GM10266 (cell line): ENCODE results near the gene PPARG.

Source experiments
- DNase-seq: peaks from one replicate; pipeline ENCODE4 v3.0.0; 2012; ENCODE audit errors: extremely low spot score
- TF ChIP-seq, protein P1 (sequence below): IDR thresholded peaks from 2 replicates; pipeline ENCODE4 v1.5.1; 2012; ENCODE audit warnings: mild to moderate bottlenecking, low read depth; ENCODE audit not compliant: control insufficient read depth, insufficient read depth; ENCODE audit errors: missing control alignments

The PPARG gene

DNA sequence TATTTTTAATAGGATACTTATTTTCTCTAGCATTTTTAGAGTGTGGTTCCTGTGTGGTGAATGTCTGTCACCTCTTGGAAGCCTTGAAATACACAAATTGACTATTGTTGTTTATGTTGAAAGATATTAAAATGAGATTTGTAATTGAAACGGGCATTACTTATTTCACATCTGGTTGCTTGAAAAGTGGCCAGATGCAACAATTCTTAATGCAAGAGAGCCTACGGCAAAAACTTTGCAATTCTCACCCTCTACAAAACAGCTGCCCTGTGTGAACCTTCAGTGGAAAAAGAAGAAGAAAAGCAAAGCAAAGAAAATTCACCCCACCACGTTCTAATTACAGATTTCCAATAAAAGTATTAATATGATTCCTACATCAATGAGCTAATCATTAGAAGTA, 46.6 kb downstream of the PPARG start:
- TF ChIP-seq, protein P1, sequence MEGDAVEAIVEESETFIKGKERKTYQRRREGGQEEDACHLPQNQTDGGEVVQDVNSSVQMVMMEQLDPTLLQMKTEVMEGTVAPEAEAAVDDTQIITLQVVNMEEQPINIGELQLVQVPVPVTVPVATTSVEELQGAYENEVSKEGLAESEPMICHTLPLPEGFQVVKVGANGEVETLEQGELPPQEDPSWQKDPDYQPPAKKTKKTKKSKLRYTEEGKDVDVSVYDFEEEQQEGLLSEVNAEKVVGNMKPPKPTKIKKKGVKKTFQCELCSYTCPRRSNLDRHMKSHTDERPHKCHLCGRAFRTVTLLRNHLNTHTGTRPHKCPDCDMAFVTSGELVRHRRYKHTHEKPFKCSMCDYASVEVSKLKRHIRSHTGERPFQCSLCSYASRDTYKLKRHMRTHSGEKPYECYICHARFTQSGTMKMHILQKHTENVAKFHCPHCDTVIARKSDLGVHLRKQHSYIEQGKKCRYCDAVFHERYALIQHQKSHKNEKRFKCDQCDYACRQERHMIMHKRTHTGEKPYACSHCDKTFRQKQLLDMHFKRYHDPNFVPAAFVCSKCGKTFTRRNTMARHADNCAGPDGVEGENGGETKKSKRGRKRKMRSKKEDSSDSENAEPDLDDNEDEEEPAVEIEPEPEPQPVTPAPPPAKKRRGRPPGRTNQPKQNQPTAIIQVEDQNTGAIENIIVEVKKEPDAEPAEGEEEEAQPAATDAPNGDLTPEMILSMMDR, result no peak
- DNase-seq, result no peak

DNA sequence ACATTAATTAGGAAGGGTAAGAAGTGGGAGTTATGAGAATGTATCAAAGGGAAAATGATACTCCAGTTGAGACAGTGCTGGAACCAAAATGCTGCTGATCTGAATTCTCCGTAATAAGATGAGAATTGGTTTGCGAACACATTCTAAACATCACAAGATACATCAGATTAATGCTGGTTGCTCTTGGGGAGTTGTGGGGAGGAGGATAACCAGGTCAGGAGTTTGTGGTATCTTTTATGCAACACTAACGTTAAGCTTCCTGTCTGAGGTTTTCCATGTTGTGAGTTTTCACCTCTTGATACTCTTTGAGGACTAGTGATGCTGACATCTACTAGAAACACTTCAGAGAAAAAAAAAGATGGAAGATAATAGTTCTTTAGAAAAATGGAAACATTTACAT, 47.2 kb downstream of the PPARG start:
- DNase-seq, result no peak
- TF ChIP-seq, protein P1, result no peak

DNA sequence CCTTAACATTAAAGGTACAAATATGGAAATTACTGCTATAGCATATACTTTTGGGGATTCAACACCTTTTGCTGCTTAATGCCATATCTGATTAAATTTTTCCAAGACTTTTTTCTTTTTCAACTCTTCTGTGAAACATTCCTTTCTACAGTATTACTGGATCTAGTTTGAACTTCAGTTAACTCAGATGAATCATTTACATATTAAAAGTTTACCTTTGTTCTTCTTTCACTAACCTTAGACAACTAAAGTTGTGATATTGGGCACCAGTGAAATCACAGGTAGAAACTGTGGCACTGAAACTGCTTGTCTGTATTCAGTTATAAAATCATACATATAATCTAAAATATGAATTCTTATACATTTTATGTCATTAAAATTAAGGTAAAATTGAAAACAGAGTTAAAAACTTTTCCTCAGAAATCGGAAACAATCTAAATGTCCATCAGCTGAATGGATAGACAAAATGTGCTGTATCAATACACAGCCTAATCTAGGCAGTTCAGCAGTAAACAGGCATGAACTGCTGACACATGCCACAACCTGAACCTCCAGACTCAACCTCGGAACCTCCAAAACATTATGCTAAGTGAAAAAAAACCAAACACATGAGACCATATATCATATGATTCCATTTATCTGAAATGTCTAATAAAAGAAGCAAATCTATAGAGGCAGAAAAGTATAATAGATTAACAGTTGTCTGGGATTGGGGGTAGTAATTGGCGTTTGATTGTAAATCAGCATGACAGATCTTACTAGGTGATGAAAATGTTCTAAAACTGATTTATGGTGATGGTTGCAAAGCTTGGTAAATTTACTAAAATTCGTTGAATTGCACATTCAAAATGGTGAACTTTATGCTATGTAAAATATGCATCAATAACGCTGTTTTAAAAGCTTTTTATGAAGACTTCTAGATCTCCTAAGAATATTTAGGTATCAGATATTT, 50.0 kb downstream of the PPARG start:
- no peak for DNase-seq
- TF ChIP-seq, protein P1, result no peak

DNA sequence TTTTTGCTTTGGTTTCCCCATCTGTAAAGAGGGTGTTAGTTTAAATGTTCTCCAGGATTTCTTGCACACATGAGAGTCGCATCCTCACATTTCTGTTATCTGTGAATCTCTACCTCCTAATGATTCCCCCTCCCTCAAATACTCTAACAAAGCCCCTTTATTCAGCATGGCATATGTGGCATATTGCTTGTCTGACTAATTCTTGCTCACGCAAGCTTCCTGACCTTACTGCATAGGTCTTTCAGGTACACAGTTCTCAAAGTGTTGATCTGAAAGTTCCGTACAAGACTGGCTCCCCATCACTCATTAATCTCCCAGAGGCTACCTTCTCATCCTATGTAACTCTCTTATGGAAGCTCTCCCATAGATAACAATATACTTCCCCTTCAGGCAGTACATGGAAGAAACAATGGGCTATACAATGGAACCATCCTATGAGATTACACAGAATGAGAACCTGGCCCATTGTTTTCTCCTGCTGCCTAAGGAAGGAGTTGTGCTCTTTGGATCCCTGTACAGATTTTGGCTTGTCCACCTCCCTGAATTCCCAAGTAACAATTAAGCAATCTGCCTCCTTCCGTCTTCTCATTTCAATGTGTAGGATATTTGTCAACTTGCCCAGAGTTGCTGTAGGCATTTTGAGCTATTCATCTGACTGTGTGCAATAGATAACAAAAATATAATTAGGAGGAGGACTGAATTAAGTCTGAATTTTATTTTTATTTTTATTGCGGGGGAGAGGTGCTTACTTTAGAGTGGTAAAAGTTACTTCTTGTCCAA, 51.0 kb downstream of the PPARG start:
- TF ChIP-seq, protein P1, result no peak
- DNase-seq, result no peak

DNA sequence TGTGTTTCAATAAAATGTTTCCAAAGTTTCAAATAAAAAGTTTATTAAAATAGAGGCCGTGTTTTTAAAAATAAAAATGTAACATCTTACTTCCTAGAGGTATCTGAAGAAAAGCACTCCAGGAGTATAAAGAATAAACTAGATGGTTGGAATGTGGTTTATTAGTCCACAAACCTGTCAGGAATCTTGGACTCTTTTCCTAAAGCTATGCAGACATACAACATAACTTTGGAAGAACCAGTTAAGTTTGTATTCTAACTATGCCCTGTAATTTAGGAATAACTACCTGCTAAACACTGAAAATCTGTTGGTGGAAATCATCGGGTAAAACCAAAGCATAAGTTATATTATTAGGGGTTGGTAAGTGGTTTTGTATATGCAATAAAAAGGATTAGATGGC, 51.6 kb downstream of the PPARG start:
- TF ChIP-seq, protein P1, result no peak
- DNase-seq, result no peak

DNA sequence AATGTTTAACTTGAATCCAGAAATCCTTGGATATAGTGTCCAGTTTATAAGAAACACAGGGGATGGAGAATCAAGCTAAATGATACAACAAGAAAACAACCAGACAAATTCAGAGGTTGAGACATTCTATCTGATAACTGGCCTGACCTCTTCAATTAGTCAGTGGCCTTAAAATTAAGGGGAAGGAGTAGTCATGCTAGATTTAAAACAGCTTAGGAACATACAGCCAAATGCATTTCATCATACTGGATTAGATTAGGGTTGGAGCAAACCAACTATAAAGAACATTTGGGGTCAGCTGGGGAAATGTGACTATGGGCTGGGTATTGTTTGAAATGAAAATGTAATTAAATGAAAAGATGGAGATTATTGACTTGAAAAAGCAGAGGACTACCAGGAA, 53.3 kb downstream of the PPARG start:
- DNase-seq, result no peak

More for the DNA sequence above, 53.3 kb downstream of the PPARG start:
- TF ChIP-seq, protein P1, result no peak
